Upper lobe of left lung (tissue), 4 donors: Measurements from ENCODE around the gene RBM23.

Source experiments
- CTCF ChIP-seq, 6 experiments: fragments of 450-650 bp in 4 of 6; fragments of 200-600 bp in 2 of 6; sonication (generic) in 2 of 6; IDR thresholded peaks; one replicate each; pipeline ENCODE4 v1.5.1; 2016 to 2019; ENCODE audit warnings: antibody characterized with exemption in 6 of 6
- POLR2A ChIP-seq, 4 donors: fragments of 450-650 bp; IDR thresholded peaks; one replicate each; pipeline ENCODE4 v1.5.1; 2016 to 2017; ENCODE audit warnings: antibody characterized with exemption in 4 of 4, mild to moderate bottlenecking in 2 of 4
- POLR2AphosphoS5 ChIP-seq, 2 donors: sonication (generic); formaldehyde crosslinking; IDR thresholded peaks; one replicate each; pipeline ENCODE4 v1.5.1; 2017; ENCODE audit warnings: antibody characterized with exemption in 2 of 2

- TF ChIP-seq CTCF (IDR thresholded peaks at IDR 0.05) (no peak), POLR2AphosphoS5 (IDR thresholded peaks at IDR 0.05) (no peak), POLR2A (IDR thresholded peaks at IDR 0.05) (no peak)
Measured at GRCh38 chr14:22885975-22886374, 33.0 kb downstream of the RBM23 start.
